GM19328 (cell line): ENCODE measurements around the gene MPZL2.

Experiments
- ATAC-seq: cut with Tn5 transposase; IDR thresholded peaks from one replicate; pipeline ENCODE4 v1.9.1; 2021; ENCODE audit warnings: mild to moderate bottlenecking, moderate library complexity; ENCODE audit not compliant: unreplicated experiment

The MPZL2 gene

GRCh38 chr11:118223570-118223969 lies 40.5 kb downstream of the MPZL2 start:
- ATAC-seq, result no peak

- no peak for ATAC-seq
Observed at GRCh38 chr11:118222437-118222836, 41.7 kb downstream of the MPZL2 start.

GRCh38 chr11:118221419-118221818 lies 42.7 kb downstream of the MPZL2 start:
- ATAC-seq, result no peak

GRCh38 chr11:118219732-118220131 lies 44.4 kb downstream of the MPZL2 start:
- no peak for ATAC-seq

- no peak for ATAC-seq
Observed at GRCh38 chr11:118219244-118219643, 44.9 kb downstream of the MPZL2 start.

GRCh38 chr11:118217575-118217974 lies 46.5 kb downstream of the MPZL2 start:
- ATAC-seq, result no peak

GRCh38 chr11:118216621-118217481 lies 47.2 kb downstream of the MPZL2 start:
- ATAC-seq, result no peak

GRCh38 chr11:118215765-118216164 lies 48.3 kb downstream of the MPZL2 start:
- ATAC-seq, result no peak

GRCh38 chr11:118215262-118215661 lies 48.8 kb downstream of the MPZL2 start:
- no peak for ATAC-seq

GRCh38 chr11:118214210-118214914 lies 49.7 kb downstream of the MPZL2 start:
- no peak for ATAC-seq

GRCh38 chr11:118213781-118214180 lies 50.3 kb downstream of the MPZL2 start:
- ATAC-seq, result no peak

- ATAC-seq, result no peak
Observed at GRCh38 chr11:118213201-118213600, 50.9 kb downstream of the MPZL2 start.

GRCh38 chr11:118212781-118213191 lies 51.3 kb downstream of the MPZL2 start:
- no peak for ATAC-seq

GRCh38 chr11:118212131-118212725 lies 51.9 kb downstream of the MPZL2 start:
- ATAC-seq, result no peak

- no peak for ATAC-seq
Observed at GRCh38 chr11:118211006-118211405, 53.1 kb downstream of the MPZL2 start.

GRCh38 chr11:118210323-118210722 lies 53.8 kb downstream of the MPZL2 start:
- ATAC-seq, result no peak

- ATAC-seq, result no peak
Observed at GRCh38 chr11:118209033-118209432, 55.1 kb downstream of the MPZL2 start.

- ATAC-seq, result no peak
Observed at GRCh38 chr11:118207079-118207478, 57.0 kb downstream of the MPZL2 start.

GRCh38 chr11:118206391-118207031 lies 57.6 kb downstream of the MPZL2 start:
- ATAC-seq, result no peak

GRCh38 chr11:118205606-118206378 lies 58.3 kb downstream of the MPZL2 start:
- no peak for ATAC-seq
